HEK293T (cell line): ENCODE data around the gene RGL1.

Experiments
- ARNT ChIP-seq: fragments of 450-650 bp; IDR thresholded peaks from 2 replicates; pipeline ENCODE4 v1.6.1; 2017; ENCODE audit warnings: mild to moderate bottlenecking
- BHLHE40 ChIP-seq: fragments of 450-650 bp; IDR thresholded peaks from 2 replicates; pipeline ENCODE4 v1.6.1; 2016; ENCODE audit warnings: mild to moderate bottlenecking, moderate library complexity, borderline replicate concordance
- ELF4 ChIP-seq: fragments of 450-650 bp; IDR thresholded peaks from 2 replicates; pipeline ENCODE4 v1.6.1; 2017; ENCODE audit warnings: antibody characterized with exemption
- FOXA1 ChIP-seq: fragments of 450-650 bp; IDR thresholded peaks from 2 replicates; pipeline ENCODE4 v1.6.1; 2016; ENCODE audit warnings: mild to moderate bottlenecking
- FOXM1 ChIP-seq: fragments of 450-650 bp; IDR thresholded peaks from 2 replicates; pipeline ENCODE4 v1.6.1; 2017; ENCODE audit warnings: mild to moderate bottlenecking, borderline replicate concordance
- L3MBTL2 ChIP-seq: fragments of 450-650 bp; conservative IDR thresholded peaks from 2 replicates; pipeline ENCODE4 v1.6.1; 2016; ENCODE audit warnings: mild to moderate bottlenecking
- LEF1 ChIP-seq: fragments of 450-650 bp; IDR thresholded peaks from 2 replicates; pipeline ENCODE4 v1.6.1; 2017; ENCODE audit warnings: mild to moderate bottlenecking, borderline replicate concordance
- SP1 ChIP-seq: fragments of 450-650 bp; IDR thresholded peaks from 2 replicates; pipeline ENCODE4 v1.6.1; 2017
- SUZ12 ChIP-seq: fragments of 450-650 bp; IDR thresholded peaks from 2 replicates; pipeline ENCODE4 v1.6.1; 2016; ENCODE audit warnings: mild to moderate bottlenecking
- TARDBP ChIP-seq: fragments of 450-650 bp; IDR thresholded peaks from 2 replicates; pipeline ENCODE4 v1.6.1; 2016

- TF ChIP-seq FOXM1, result no peak
- no peak for TF ChIP-seq SUZ12
- TF ChIP-seq L3MBTL2, result no peak
- no peak for TF ChIP-seq ELF4
- no peak for TF ChIP-seq SP1
- TF ChIP-seq ARNT, result no peak
- TF ChIP-seq BHLHE40, result no peak
- TF ChIP-seq FOXA1, result no peak
- no peak for TF ChIP-seq TARDBP
- TF ChIP-seq LEF1, result no peak
These were observed 67.5 kb downstream of the RGL1 start for GRCh38 chr1:183872403-183872802.
